Measurements from ENCODE around the gene STUB1. TPM values are rescaled to one million over a fixed set of nuclear protein-coding genes. Genes with fewer than 3 reads are reported as not detected.
A peak's percentile ranks its signal among the peaks of the same experiment; 100 is the strongest.

Gene STUB1
- total and polyA plus RNA-seq, 5 donors from 2014 or later = 63.2 to 142 (median 129) TPM

DNA sequence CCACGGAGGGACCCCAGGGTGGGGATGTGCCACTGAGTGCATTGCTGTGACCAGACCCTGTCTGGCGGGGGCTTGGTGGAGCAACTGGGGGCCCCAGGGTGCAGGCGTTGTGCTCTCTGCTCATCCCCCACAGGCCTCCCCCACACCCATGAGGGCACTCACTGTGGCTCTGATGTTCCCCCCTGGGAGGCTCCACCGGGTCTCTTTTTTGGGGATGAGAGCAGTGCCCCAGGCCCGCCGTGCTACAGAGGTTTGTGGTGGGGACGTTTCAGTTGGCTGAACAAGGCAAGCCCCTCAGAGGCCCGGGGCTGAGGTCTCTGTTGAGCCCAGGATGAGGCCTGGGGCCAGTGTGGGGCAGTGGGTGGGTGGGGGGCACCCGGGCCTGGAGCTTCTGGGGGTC, 43.5 kb downstream of the STUB1 start:
- Mint-ChIP-seq H3K4me3 (peak overlapping the region in 1 of 4 donors; percentile 51), H3K4me1 (peaks cover 0 to 42% (median 9%) of the 10 kb centered on the region in 4 donors), H3K27ac (peak overlapping the region in 1 of 3 donors; percentile 66), H3K36me3 (no peaks in the 10 kb centered on the region), H3K27me3 (no peaks in the 10 kb centered on the region), H3K9me3 (no peaks in the 10 kb centered on the region)
- peak overlapping the region; percentile 47 for H3K27ac ChIP-seq (ENCODE audit: insufficient read depth, low read length, poor library complexity, severe bottlenecking)
- H3K4me1 ChIP-seq (ENCODE audit: control insufficient read depth, insufficient read depth, low read length, poor library complexity, severe bottlenecking) = peaks cover 58% of the 10 kb centered on the region
- no peaks in the 10 kb centered on the region for H3K27me3 ChIP-seq (ENCODE audit: control insufficient read depth, insufficient read depth, low read length)
- H3K9me3 ChIP-seq (ENCODE audit: control insufficient read depth in 2 of 2, low read length in 2 of 2) = no peaks in the 10 kb centered on the region
- ATAC-seq (ENCODE audit: low read depth in 2 of 2) (no peak), DNase-seq (no peak)
- no peaks in the 10 kb centered on the region for H3K36me3 ChIP-seq (ENCODE audit: control insufficient read depth, insufficient read depth, low read length)
- no peak overlapping the region for H3K4me3 ChIP-seq (ENCODE audit: low read depth, low read length)

DNA sequence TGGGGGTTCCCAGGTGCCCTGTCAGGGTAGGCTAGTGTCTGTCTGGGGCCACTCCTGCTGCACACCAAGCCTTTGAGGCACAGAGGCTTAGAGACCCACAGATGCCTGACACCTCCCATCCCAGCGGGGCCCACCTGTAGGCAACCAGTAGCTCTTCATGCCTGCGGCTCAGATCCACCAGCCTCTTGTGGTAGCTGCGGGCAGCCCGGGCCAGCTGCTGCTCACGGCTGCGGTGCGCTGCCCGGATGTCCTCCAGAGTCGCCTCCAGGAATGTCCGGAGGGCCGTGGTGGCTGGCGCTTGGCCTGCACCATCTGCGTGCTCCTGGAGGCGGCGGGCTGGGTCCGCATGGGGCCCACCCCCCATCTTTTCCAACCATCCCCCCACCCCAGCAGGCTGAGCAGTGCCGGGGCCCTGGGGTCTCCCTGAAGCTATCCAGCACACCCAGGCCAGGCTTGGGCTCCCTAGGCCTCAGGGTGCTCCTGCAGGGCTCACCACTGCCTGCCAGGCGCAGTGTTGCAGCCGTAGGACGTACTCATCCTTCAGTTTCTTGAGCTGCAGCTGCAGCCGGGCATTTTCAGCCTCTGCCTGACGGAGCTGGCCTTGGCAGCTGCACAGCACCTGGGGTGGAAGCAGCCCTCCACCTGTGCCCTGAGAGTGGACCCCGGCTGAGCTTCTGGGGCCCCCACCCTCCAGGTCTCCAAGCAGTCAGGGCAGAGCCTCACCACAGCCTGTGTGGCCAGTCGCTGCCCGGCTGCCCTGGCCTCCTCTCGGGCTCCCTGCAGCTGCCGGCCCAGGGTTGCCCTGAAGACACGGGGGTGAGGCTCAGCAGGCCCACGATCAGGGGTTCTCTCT, 44.2 kb downstream of the STUB1 start:
- peak overlapping the region in 2 of 4 donors; percentile 52 to 76 for H3K4me3 Mint-ChIP-seq
- H3K4me1 Mint-ChIP-seq = peaks cover 0 to 34% (median 4%) of the 10 kb centered on the region in 4 donors
- H3K9me3 Mint-ChIP-seq = no peaks in the 10 kb centered on the region
- ATAC-seq (ENCODE audit: low read depth in 2 of 2) (no peak), DNase-seq (no peak)
- H3K9me3 ChIP-seq (ENCODE audit: control insufficient read depth in 2 of 2, low read length in 2 of 2) = no peaks in the 10 kb centered on the region
- no peaks in the 10 kb centered on the region for H3K27me3 Mint-ChIP-seq
- peaks cover 55% of the 10 kb centered on the region for H3K4me1 ChIP-seq (ENCODE audit: control insufficient read depth, insufficient read depth, low read length, poor library complexity, severe bottlenecking)
- H3K27ac ChIP-seq (ENCODE audit: insufficient read depth, low read length, poor library complexity, severe bottlenecking) = peak overlapping the region; percentile 47
- no peak overlapping the region for H3K4me3 ChIP-seq (ENCODE audit: low read depth, low read length)
- H3K27ac Mint-ChIP-seq = no peak overlapping the region
- no peaks in the 10 kb centered on the region for H3K36me3 ChIP-seq (ENCODE audit: control insufficient read depth, insufficient read depth, low read length)
- H3K36me3 Mint-ChIP-seq = no peaks in the 10 kb centered on the region
- H3K27me3 ChIP-seq (ENCODE audit: control insufficient read depth, insufficient read depth, low read length) = no peaks in the 10 kb centered on the region

DNA sequence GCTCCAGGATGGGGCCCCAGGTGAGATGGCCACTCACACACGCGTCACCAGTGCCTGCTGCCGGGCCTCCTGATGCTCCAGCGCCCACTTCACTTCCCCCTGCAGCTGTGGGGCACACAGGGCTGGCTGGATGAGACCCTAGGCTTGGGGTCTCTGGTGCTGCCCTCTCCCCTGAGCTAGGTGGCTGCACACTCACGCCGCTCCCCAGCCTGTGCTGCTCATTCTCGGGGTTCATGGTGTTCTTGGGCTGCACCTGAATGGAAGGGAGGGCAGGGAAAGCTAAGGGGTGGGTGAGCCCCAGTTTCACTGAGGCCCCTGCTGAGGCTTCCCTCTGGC, 44.8 kb downstream of the STUB1 start:
- Mint-ChIP-seq H3K9me3 (no peaks in the 10 kb centered on the region), H3K27ac (no peak overlapping the region), H3K36me3 (no peaks in the 10 kb centered on the region), H3K27me3 (no peaks in the 10 kb centered on the region), H3K4me1 (peaks cover 0 to 28% (median 1%) of the 10 kb centered on the region in 4 donors), H3K4me3 (peak overlapping the region; percentile 47 to 76 (median 54))
- Histone ChIP-seq H3K27ac (ENCODE audit: insufficient read depth, low read length, poor library complexity, severe bottlenecking) (no peak overlapping the region), H3K4me3 (ENCODE audit: low read depth, low read length) (no peak overlapping the region), H3K27me3 (ENCODE audit: control insufficient read depth, insufficient read depth, low read length) (no peaks in the 10 kb centered on the region), H3K36me3 (ENCODE audit: control insufficient read depth, insufficient read depth, low read length) (no peaks in the 10 kb centered on the region), H3K4me1 (ENCODE audit: control insufficient read depth, insufficient read depth, low read length, poor library complexity, severe bottlenecking) (peaks cover 49% of the 10 kb centered on the region), H3K9me3 (ENCODE audit: control insufficient read depth in 2 of 2, low read length in 2 of 2) (no peaks in the 10 kb centered on the region)
- ATAC-seq (ENCODE audit: low read depth in 2 of 2) (no peak), DNase-seq (no peak)

DNA sequence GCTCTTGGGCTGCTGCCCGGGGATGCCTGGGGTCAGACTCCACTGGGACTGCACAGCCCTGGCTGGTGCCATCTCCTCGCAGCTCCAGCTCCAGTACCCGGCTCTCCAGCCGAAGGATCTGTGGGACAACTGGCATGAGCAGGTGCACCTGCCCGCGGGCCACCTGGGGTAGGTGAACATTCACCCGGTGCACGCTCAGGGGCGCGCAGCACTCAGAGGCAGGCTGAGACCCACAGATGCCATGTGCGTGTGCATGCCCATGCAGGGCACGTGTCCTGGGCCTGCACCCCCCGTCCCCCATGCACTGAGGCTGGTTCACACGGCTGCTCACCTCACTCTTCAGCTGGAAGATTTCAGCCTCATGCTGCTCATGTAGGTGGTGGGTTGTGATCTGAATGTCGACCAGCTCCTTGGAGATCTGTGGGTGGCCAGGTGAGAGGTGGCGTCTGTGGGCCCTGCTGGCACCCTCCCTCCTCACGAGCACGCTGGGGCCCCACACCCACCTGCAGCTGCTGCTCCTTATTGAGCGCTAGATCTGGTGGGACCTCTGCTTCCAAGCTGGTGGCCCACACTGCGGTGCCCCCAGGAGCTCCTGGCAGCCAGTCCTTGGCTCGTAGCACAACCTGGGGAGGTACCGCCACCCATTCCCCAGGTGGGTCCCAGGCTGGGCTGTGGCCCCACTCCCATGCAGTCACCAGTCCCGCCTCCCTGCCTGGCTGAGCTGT, 45.4 kb downstream of the STUB1 start:
- Histone ChIP-seq H3K36me3 (ENCODE audit: control insufficient read depth, insufficient read depth, low read length) (no peaks in the 10 kb centered on the region), H3K4me1 (ENCODE audit: control insufficient read depth, insufficient read depth, low read length, poor library complexity, severe bottlenecking) (peaks cover 43% of the 10 kb centered on the region), H3K9me3 (ENCODE audit: control insufficient read depth in 2 of 2, low read length in 2 of 2) (no peaks in the 10 kb centered on the region), H3K27ac (ENCODE audit: insufficient read depth, low read length, poor library complexity, severe bottlenecking) (no peak overlapping the region), H3K4me3 (ENCODE audit: low read depth, low read length) (no peak overlapping the region), H3K27me3 (ENCODE audit: control insufficient read depth, insufficient read depth, low read length) (no peaks in the 10 kb centered on the region)
- H3K4me1 Mint-ChIP-seq = peaks cover 0 to 23% (median 0%) of the 10 kb centered on the region in 4 donors
- ATAC-seq (ENCODE audit: low read depth in 2 of 2) (no peak), DNase-seq (no peak)
- peak overlapping the region; percentile 46 to 76 (median 66) for H3K4me3 Mint-ChIP-seq
- no peaks in the 10 kb centered on the region for H3K36me3 Mint-ChIP-seq
- no peaks in the 10 kb centered on the region for H3K9me3 Mint-ChIP-seq
- H3K27me3 Mint-ChIP-seq = no peaks in the 10 kb centered on the region
- no peak overlapping the region for H3K27ac Mint-ChIP-seq

DNA sequence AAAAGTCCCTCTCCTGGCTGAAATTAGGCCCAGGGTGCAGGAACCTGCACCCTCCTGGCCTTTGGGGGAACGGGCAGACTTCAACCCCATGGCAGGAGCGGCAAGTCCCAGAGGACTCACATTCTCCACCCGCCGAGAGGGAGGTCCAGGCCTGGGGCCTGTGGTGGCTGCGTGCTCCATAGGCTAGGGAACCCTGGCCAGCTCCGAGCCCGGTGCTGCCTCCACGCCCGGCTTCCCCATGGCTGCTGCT, 45.9 kb downstream of the STUB1 start:
- no peak overlapping the region for H3K27ac Mint-ChIP-seq
- H3K4me3 ChIP-seq (ENCODE audit: low read depth, low read length) = no peak overlapping the region
- peak overlapping the region; percentile 51 for H3K27ac ChIP-seq (ENCODE audit: insufficient read depth, low read length, poor library complexity, severe bottlenecking)
- no peaks in the 10 kb centered on the region for H3K27me3 Mint-ChIP-seq
- no peaks in the 10 kb centered on the region for H3K36me3 Mint-ChIP-seq
- H3K36me3 ChIP-seq (ENCODE audit: control insufficient read depth, insufficient read depth, low read length) = no peaks in the 10 kb centered on the region
- ATAC-seq (ENCODE audit: low read depth in 2 of 2) (no peak), DNase-seq (no peak)
- peaks cover 40% of the 10 kb centered on the region for H3K4me1 ChIP-seq (ENCODE audit: control insufficient read depth, insufficient read depth, low read length, poor library complexity, severe bottlenecking)
- H3K27me3 ChIP-seq (ENCODE audit: control insufficient read depth, insufficient read depth, low read length) = no peaks in the 10 kb centered on the region
- peak overlapping the region in 2 of 4 donors; percentile 76 for H3K4me3 Mint-ChIP-seq
- H3K4me1 Mint-ChIP-seq = peaks cover 0 to 23% (median 0%) of the 10 kb centered on the region in 4 donors
- H3K9me3 ChIP-seq (ENCODE audit: control insufficient read depth in 2 of 2, low read length in 2 of 2) = no peaks in the 10 kb centered on the region
- no peaks in the 10 kb centered on the region for H3K9me3 Mint-ChIP-seq

DNA sequence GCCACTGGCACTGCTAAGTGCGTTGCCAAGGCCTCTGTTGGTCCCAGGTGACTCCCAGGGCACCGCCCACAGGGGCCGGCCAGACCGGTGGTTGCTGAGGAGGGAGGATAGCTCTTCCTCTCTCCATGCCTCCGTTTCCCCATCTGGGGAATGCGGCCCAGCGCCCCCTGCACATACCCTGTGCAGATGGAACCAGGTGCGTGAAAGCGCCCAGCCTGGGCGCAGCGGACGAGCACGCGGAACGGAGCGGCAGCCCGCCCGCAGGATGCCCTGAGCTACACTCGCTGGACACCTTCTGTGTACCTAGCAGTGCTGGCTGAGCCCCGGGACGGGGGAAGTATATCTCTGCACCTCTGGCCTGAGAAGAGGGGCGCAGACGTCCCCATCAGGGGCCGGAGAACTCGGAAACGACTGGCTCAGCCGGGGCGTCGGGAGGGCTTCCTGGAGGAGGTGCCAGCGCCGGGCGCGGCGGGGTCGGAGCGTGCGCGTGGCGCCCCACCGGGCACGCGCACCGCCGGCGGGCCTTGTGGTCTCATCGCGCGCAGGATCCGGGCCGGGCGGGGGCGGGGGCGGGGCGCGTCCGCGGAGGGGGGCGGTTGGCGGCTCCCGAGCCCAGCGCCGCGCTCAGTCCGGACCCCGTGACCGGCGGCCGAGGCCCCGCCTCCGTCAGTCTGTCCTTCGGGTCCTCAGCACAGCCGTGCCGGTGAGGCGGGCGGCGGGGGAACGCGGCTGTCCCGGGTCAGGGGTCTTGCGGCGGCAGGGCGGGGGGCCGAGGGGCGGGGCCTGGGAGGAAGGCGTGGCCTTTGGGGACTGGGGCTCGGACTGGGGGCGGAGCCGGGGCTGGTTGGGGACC, 46.5 kb downstream of the STUB1 start, which contains the start of the genes CCDC78 and HAGHL:
Gene CCDC78 (minus strand): TSS at position 6 of the 853 bp plus-strand sequence. CDS start 76 bp downstream, outside the sequence.
Gene HAGHL (plus strand): TSS at position 669 of the 853 bp plus-strand sequence. CDS start 404 bp downstream, outside the sequence.
- DNase-seq (peak; percentile 55 to 62 (median 59)), ATAC-seq (ENCODE audit: low read depth in 2 of 2) (peak; percentile 21 to 32)
- Histone ChIP-seq H3K36me3 (ENCODE audit: control insufficient read depth, insufficient read depth, low read length) (no peaks in the 10 kb centered on the region), H3K4me3 (ENCODE audit: low read depth, low read length) (peak within 1 kb of the TSS; percentile 11), H3K9me3 (ENCODE audit: control insufficient read depth in 2 of 2, low read length in 2 of 2) (no peaks in the 10 kb centered on the region), H3K4me1 (ENCODE audit: control insufficient read depth, insufficient read depth, low read length, poor library complexity, severe bottlenecking) (peaks cover 35% of the 10 kb centered on the region), H3K27me3 (ENCODE audit: control insufficient read depth, insufficient read depth, low read length) (no peaks in the 10 kb centered on the region), H3K27ac (ENCODE audit: insufficient read depth, low read length, poor library complexity, severe bottlenecking) (peak within 1 kb of the TSS; percentile 71)
- no peaks in the 10 kb centered on the region for H3K36me3 Mint-ChIP-seq
- H3K27me3 Mint-ChIP-seq = no peaks in the 10 kb centered on the region
- H3K9me3 Mint-ChIP-seq = no peaks in the 10 kb centered on the region
- H3K4me1 Mint-ChIP-seq = peaks cover 0 to 23% (median 0%) of the 10 kb centered on the region in 4 donors
- H3K4me3 Mint-ChIP-seq = peak within 1 kb of the TSS; percentile 76 to 85 (median 79)
- H3K27ac Mint-ChIP-seq = peak within 1 kb of the TSS in 2 of 3 donors; percentile 66 to 73

DNA sequence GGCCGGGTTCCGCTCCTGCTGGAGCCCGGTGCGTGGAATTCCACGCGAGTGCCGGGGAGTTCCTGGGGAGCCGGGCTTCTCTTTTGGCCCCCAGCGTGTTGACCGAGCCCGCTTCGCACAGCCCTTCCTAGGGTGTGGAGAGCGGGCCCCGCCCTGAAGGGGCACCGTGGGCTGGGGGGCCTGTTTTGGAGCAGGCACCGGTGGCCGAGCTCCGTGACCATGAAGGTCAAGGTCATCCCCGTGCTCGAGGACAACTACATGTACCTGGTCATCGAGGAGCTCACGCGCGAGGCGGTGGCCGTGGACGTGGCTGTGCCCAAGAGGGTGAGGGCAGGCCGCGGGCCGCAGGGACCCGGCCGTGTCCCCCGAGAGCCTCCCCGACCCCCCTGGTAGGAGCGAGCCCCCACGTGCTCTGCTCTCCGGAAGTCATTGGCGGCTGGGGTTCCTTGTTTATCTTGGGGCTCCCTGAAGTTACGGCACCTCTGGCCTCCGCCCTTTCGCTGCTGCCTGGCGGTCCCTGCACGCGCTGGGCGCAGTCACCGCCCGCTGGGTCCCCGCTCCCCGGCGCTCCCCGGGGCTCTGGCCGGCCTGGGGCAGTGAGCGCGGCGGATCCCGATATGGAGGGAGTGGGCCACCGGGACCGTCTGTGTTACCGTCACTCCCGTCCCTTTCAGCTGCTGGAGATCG, 47.2 kb downstream of the STUB1 start:
- H3K9me3 Mint-ChIP-seq = no peaks in the 10 kb centered on the region
- no peaks in the 10 kb centered on the region for H3K27me3 Mint-ChIP-seq
- DNase-seq (peak in 1 of 3 donors; percentile 59), ATAC-seq (ENCODE audit: low read depth in 2 of 2) (peak in 1 of 2 donors; percentile 6)
- peak overlapping the region; percentile 11 for H3K4me3 ChIP-seq (ENCODE audit: low read depth, low read length)
- peaks cover 27% of the 10 kb centered on the region for H3K4me1 ChIP-seq (ENCODE audit: control insufficient read depth, insufficient read depth, low read length, poor library complexity, severe bottlenecking)
- H3K36me3 ChIP-seq (ENCODE audit: control insufficient read depth, insufficient read depth, low read length) = peaks cover 2% of the 10 kb centered on the region
- H3K27me3 ChIP-seq (ENCODE audit: control insufficient read depth, insufficient read depth, low read length) = no peaks in the 10 kb centered on the region
- no peaks in the 10 kb centered on the region for H3K36me3 Mint-ChIP-seq
- H3K27ac ChIP-seq (ENCODE audit: insufficient read depth, low read length, poor library complexity, severe bottlenecking) = peak overlapping the region; percentile 71
- H3K27ac Mint-ChIP-seq = no peak overlapping the region
- no peaks in the 10 kb centered on the region for H3K9me3 ChIP-seq (ENCODE audit: control insufficient read depth in 2 of 2, low read length in 2 of 2)
- peaks cover 0 to 17% (median 0%) of the 10 kb centered on the region in 4 donors for H3K4me1 Mint-ChIP-seq
- peak overlapping the region; percentile 38 to 48 (median 46) for H3K4me3 Mint-ChIP-seq

Measured in CD4-positive, CD25-positive, alpha-beta regulatory T cell (primary cell).